GM03348 (cell line): Measurements from ENCODE around the gene ACVR1B.

ENCODE experiments used
- DNase-seq: peaks from one replicate; pipeline ENCODE4 v3.0.0; 2012; ENCODE audit warnings: low spot score

The ACVR1B gene

DNA sequence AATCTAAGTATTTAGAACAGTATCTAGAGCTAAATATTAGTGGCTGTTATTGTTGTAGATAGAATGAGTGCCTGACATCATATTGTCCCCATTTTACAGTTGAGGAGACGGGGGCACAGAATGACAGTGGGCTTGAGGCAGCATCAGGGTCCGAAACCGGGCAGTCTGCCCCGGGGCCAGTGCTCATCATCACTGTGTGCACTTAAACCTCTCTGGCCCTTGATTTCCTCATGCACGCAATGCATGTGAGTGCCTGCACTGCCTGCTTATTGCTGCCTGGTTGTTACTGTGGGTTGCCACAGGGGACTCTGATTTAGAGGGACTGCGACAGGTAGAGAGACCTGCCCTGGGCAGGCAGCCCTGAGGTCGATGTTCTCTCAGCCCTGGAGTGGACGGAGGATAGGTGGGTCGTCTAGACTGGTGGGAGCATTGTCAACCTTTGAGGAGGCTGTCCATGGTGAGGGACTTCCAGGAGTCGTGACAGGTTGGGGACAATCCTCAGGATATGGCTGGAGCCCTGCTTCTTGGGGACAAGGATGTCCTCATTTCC lies 34.4 kb upstream of the ACVR1B start:
- no peak for DNase-seq

DNA sequence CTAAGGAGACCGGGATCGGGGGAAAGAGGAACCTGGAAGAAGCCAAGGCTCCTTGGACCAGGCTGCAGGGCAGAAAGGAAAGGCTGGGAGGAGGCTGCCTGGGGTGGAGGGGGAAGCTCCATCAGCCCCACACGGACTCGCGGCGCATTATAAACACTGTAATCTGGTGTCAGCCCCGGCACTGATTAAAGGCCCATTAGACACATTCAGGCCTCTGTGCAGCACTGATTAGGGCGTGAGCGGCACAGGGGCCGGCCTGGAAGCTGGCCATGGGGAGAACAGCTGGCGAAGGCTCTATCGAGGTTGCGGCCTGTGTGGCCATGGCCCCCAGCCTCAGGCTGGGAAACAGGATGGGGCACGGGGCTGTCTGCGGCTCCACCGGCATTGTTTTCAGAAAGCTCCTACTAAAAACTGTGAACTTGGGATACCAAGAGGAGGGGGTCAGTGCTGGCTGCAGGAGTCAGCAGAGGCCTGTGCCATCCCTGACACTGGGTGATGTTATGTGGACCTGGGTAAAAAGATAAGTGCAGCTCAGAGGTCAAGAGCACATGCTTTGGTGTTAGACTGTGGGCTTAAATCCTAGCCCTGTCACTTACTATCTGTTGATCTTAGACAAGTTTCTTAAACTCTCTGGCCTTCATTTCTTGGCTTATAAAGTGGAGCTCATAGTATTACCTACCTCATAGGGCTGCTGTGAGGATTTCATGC lies 33.6 kb upstream of the ACVR1B start:
- no peak for DNase-seq

DNA sequence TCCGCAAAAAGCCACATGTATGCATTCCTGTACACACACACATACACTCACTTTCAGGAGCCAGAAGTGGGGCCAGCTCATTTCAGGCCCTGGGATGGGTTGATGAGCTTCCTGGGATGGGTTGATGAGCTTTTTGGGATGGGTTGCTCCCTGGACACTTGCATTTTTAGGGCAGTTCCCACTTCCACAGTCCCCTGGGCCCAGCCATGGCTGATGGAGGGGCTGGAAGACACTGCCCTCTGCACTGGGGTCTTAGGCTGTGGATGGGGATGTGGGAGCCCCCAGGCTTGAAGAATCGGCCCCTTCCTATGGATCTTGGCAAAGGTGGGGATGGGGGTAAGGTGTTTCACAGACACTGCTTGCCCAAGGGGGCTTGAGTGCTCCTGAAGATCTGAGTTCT lies 31.5 kb upstream of the ACVR1B start:
- no peak for DNase-seq

DNA sequence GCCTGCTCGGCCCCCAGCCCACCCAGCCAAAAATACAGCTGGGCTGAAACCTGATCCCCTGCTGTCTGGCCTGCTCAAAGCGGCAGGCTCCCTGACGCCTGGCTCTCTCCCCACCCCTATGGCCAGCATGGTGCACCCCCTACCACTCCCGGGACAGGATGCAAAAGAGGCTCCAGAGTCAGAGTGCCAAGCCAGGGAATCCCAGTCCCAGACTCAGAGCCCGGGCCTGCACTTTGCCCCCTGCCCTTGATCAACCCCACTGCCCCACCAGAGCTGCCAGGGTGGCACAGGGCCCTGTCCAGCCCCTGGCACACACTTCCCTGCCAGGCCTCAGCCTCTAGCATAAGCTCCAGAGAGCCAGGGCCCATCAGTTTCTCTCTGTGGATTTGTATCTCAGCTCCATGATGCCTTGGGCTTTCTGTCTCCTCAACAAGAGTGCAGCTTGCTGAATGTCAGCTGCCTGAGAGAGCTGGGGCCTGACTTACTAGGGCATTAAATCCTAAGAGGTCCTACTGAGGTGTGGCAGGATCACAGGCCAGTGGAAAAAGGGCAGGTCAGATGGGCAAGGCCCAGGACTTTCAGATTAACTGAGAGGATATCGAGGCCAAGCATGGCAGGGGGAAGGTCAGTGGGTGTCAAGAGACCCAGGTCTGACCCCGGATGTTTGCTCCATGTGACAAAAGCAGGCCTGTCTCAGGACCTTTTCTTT lies 30.3 kb upstream of the ACVR1B start:
- DNase-seq = no peak

DNA sequence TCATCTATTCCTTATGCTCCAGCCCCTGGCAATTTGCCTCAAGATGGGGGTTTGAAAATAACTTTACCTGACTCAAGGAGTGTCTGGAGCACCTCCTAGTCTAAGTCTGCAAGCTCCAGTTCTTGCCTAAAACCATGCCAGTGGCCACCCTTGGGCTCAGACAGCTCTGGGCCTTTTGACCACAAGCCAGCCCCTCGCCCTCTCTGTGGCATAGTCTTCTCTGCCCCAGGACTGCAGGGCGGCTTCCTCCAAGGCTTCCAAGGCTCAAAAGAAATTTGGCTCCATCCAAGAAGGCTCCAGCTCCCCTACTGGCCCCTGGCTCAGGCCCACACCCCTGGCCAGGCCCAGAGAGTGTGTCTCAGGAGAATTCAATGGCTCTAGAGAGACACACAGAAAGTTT lies 29.4 kb upstream of the ACVR1B start:
- no peak for DNase-seq

DNA sequence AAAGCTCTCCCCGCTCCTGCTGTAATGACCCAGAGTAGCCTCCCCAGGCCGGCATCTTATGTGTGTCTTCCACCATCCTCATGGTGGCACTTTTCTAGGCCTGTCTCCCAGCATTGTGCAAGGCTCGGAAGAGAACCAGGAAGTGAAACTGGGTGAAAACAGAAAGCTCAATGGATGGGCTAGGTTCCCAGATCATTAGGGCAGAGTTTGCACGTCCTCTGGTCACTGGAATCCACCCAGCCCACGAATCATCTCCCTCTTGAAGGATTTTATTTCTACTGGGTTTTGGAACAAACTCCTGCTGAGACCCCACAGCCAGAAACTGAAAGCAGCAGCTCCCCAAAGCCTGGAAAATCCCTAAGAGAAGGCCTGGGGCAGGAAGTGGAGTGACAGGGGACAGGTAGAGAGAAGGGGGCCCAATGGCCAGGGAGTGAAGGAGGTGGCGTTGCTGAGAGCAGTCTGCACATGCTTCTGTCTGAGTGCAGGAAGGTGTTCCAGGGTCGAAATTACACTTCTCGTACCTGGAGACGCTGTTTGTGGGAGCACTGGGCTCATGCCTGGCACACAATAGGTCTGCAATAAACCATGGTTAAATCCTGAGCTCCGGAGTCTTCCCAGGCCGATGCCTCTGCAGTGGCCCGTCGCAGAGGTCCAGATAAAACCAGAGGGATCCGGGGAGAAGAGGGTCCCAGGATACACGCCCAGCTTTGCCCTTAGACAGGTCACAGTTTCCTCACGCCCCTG lies 28.6 kb upstream of the ACVR1B start:
- peak; percentile 75 for DNase-seq

DNA sequence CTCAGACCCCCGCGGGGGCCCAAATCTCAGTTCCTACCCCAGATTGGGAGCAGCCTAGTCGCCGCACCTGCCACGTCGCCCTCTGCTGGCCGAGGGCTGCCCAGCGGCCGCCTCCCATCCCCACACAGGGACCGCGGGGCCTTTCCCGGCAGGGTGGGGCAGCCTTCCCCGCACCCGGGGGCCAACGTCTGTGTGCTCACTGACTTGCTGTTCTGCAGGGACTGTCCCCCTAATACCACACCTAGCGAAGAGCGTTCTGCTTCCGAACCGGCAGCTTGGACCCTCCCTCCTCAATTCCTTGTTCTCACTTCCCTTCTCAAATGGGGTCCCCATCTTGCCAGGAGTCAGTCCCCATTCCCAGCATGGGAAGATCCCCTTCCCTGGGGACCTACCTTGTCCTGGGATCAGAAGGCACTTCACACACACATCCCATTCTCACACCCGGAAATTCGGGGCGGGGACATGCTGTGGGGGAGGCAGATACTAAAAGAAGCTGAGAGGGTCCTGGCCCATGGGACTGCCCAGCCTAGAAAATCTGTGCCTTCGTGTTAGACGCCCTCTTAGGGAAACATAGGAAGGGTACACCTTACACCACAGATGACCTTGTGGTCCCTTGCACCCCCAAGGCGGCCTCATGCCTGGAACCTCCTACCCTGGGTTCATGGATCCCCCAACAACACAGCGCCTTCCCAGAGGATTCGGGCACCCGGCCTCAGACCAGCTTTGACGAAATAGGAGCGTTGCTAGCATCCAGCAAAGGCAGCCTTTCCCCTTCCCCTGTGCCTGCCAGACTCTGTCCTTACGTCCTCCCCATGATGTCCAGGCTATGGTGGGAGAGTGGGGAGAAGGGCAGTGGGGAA lies 27.8 kb upstream of the ACVR1B start:
- DNase-seq = peak; percentile 89

DNA sequence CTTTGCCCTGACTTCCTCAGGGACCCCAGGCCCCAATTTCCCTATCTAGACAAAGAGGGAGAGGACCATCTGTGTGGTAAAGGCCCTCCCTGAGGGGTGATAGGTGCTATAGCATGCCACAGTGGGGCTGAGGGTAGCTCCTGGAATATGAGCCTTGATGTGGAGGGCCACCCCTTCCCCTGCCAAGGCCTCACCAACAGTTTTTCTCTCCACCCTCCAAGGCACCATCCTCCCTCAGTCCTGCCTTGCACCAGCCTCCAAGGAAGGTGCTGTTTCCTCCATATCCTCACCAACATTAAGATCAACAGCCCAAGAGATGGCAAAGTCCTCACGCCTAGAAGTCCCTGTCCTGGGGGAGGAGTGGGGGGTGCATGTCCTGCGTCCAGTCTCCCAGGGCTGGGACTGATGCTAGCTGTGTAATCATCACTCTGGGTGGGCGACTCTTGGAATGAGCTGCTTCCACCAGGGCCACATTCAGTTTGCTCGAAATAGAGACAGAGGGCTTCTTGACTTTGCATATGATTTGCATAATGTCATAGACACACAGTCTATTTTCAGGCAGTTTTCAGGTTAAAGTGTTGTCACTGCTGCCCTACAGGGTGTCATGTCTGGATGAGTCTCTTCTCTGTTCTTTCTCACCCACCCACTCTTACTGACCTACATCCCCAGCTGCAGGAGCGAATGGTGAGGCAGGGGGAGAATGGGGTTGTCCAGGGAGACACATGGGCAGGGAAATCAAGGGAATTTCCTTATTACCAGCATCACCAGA lies 26.8 kb upstream of the ACVR1B start:
- DNase-seq = no peak

DNA sequence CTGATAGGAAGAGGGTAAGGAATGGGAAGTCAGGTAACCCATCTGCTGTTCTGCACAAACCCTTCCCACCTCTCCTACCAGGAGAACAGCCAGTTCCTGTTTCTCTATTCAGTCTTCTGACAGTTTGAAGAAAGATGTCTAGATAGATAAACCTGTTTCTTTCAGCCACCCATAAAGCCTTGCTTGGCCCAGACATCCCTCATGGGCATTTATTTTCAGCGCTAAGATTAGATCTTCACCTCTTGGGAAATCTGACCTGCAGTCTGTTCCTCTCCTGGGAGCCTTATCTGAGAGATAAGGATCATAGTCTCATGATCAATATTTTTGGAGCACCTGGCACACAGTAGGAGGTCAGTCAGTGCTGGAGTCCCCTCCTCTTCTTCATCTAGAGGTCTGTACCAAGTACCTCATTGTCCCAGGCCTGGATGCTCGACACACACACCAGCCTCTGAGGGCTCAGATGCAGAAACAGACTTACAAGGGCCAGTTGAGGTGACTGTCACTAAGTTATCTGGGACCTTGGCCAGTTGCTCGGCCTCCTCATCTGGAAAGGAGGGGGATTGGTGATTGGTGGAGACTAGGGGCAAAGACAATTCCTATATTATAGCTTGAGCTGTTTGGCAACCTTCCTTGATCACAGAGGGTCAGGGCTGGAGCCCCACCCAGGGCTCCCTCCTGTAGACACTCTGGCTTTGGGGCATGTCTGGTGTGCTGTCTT lies 26.0 kb upstream of the ACVR1B start:
- DNase-seq = no peak

DNA sequence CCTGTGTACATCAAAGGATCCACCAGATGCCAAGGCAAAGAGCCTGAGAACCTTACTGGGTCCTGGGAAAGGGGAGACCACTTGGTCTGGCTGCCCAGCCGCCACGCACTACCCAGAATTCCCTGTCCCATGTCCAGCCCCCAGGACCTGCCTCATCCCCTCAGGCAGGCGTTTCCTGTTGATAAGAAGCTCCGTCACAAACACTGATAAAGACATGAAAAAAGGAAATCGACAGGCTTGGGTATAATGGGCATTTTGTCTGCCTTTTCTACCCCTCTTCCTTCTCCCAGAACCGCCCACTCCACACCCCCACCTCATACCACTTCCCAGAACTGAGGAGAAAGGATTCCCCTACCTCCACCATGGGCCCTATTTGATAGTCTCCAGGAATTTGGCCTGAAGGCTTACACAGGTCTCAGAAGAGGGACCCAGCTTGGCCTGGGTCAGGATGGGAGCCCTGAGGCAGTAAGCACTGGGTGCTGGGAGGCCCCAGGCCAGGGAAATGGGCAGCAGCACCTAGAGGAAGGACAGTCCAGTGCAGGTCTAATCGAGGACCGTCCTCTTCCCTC lies 25.4 kb upstream of the ACVR1B start:
- no peak for DNase-seq

DNA sequence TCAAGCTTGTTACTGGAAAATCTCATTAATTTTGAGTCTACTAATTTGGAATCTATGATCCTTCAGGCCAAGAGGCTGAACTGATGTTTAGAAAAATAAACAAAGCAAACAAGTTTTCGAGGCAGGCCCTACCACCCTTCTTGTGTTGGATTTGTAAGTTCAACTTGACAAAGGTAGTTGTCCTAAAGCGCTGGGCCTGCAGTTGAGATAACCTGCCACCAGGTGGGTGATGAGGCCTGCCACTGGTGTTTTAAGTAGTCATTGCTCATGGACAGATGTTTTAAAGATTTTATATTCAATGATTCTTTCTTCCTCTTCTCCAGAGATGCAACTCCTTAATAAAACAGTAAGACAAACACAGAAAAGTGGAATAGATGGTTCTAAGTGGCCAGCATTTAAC lies 24.8 kb upstream of the ACVR1B start:
- DNase-seq = no peak

DNA sequence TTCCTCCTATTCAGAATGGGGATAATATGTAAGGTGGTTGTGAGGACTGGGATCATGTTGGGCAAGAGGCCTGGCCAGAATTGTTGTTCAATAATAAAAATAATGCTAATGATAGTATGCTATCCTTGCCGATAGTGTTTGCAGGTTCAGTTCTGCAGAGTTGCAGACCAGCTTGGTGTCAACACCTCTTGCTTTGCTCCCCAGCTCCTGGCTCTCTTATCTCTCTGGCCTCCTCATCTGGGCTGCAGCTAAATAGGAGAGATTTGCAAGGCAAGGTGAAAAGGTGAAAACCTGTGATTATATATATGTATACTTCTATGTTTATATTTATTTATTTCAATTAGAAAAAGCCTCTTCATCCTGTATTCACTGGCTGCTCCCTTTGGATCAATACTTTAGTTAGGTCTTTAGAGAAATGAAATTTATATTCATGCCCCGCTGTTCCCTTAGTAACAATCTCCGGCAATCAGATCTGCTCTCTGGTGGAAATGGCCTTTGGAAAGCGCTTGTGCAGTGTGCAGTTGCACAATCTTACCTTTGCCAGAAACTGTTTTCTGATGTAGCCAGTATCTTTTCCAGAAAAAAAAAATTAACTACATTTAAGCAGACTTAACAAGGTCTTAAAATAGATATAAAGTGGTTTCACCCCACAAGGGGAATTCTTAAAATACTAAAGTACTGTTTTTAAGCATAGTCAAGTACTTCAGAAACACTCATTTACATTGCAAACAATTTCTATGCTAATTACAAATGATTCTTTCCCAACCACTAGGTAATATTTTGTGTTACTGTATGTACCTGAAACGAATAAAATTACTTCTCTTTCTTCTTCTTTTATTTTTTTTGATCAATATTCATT lies 19.1 kb upstream of the ACVR1B start:
- DNase-seq = no peak

DNA sequence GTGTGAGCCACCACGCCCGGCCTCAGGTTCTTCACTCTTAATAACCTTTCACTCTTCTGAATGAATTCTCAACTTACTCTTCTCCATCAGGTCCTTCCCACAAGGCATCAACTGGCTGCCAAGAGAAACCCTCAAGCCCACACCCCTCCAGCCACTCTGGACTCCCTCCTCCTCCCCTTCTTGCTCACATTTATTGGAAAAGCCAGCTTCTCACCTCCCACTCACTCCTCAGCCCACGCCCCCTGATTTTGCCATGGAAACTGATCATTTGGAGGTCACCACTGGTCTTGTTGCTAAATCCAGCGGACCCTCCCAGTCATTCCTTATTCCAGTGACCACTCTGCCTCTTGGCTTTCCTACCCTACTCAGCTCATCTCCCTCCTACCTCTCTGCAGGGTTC lies 17.4 kb upstream of the ACVR1B start:
- no peak for DNase-seq

DNA sequence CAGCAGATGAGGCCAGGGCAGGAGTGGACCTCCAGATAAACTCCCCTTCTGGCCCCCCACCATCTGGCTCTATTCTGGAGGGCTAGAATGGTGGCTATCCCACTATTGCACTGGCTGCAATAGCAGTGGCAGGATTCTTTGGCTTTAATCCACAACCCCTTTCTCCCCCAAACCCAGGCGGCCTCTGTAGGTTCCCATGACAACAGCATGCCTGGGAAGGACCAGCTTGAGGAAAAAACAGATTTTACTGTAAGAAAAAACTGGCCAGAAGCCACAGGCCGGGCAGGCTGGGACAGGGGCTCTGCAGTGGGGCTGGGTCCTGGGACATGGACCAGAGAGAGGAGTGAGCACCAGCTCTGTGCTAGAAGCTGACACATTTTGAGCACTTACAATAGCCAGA lies 13.6 kb upstream of the ACVR1B start:
- no peak for DNase-seq

DNA sequence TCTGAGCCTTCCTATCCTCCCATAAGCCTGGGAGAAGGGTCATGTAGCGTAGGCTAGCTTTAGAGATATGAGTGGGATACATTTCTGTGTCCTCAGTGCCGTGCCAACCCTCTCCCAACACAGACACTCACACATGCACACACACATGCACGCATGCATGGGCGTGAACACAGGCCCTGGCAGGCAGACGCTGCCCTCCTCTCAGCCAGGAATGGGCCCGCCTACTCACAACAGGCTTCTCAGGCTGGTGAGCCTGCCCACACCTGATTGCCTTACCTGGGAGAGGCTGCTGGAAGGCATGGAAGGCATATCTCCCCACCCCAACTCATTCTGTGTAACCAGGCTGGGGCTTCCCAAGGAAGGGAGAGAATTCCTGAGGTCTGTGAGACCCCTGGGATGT lies 12.8 kb upstream of the ACVR1B start:
- no peak for DNase-seq

DNA sequence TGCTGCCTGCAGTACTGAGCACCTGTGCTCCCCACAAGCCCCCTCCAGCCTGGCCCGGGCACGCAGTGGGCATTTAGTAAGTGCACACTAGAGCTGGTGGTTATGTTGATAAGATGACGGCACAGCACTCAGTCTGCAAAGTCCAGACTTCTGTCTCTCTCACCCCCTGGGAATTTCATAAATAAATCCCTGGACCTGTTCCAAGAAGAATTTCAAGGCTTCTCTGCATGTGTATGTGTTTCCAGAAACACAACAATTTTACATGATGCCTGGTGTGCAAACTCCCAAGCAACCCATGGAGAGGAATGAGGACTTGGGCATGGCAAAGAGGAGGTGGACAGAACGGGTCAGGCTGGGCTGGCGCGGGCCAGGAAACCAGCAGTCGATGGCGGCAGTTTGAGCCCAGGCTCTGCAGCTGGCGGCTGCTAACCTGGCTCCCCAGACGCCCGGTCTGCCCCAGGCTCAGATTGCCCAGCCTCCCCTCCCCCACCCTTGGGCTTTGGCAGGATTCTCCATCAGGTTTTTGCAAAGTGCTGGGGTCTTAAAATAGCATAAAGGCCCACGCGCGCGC lies 10.4 kb upstream of the ACVR1B start:
- DNase-seq = no peak

DNA sequence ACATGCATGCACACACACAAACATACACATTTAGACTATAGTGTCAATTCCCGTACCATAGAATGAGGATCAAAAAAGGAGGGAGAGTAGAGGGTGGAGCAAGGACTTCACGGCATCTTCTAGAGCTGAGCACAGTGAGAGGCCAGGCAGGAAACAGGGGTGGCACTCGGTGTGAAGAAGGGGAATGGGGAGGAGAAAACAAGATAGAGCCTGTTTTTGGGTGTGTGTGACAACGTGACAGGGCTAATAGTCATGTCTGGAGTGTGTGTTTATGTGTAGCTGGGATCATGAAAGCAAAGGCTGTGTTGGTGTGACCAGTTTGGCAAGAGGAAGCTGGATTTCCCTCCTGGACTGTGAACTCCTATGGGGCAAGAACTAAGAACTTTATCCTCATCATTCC lies 9.9 kb upstream of the ACVR1B start:
- DNase-seq = no peak

DNA sequence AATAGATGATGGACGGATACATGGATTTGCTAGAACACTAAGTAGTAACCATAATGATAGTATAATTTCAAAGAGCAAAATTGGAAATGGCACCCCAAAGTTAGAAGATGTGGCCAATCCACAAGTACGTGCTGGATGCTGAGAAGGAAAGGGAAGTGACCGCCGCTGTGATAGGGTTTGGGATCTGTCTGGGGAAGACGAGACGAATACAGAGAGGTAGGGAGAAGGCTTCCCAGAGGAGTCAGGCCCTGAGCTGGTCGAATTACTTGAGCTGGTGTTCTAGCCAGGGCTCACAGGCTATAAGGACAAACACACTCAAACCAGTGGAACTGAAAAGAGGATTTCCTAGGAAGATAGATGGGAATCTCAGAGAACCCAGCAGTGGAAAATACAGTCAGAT lies 9.4 kb upstream of the ACVR1B start:
- no peak for DNase-seq

DNA sequence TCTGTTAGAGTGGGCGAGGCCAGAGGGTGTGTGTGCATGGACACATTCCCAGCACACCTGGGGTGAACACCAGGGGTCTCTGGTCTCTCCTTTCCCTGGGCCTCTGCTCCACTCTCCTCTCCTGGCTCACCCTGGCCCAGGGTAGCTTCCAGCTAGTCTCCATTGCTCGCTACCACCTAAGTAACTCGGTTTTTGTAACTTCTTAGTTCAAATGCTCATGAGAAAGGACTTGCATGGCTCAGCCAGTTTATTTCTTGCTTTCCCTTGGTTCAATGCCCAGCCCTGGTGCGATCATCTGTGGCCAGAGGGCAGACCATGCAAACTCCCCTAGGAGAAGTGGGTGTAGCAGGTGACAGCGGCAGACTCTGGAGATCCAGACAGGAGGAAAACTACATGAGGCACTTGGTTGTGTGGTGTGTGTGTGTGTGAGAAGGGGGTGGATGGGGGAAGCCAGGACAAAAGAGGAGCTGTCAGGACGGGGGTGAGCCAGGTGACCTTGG lies 8.9 kb upstream of the ACVR1B start:
- no peak for DNase-seq
